ENCODE results near the gene C1QTNF12.
"Not testable (repeated sequence)": the region's sequence is repeated elsewhere in the genome, so short reads cannot be mapped to it uniquely, and the experiment has no call there.

Gene C1QTNF12

GRCh38 chr1:1259951-1260600 lies 13.6 kb upstream of the C1QTNF12 start:
- DNase-seq (ENCODE audit: low read depth in 2 of 3, low spot score in 2 of 3): no peak

GRCh38 chr1:1259540-1259939 lies 13.0 kb upstream of the C1QTNF12 start:
- DNase-seq (ENCODE audit: low read depth in 2 of 3, low spot score in 2 of 3): no peak

- no peak for DNase-seq (ENCODE audit: low read depth in 2 of 3, low spot score in 2 of 3)
These were observed 12.6 kb upstream of the C1QTNF12 start for GRCh38 chr1:1259119-1259488.

GRCh38 chr1:1256956-1257871 lies 10.7 kb upstream of the C1QTNF12 start:
- no peak for DNase-seq (ENCODE audit: low read depth in 2 of 3, low spot score in 2 of 3)

GRCh38 chr1:1255611-1256010 lies 9.1 kb upstream of the C1QTNF12 start:
- DNase-seq (ENCODE audit: low read depth in 2 of 3, low spot score in 2 of 3): no peak

DNA sequence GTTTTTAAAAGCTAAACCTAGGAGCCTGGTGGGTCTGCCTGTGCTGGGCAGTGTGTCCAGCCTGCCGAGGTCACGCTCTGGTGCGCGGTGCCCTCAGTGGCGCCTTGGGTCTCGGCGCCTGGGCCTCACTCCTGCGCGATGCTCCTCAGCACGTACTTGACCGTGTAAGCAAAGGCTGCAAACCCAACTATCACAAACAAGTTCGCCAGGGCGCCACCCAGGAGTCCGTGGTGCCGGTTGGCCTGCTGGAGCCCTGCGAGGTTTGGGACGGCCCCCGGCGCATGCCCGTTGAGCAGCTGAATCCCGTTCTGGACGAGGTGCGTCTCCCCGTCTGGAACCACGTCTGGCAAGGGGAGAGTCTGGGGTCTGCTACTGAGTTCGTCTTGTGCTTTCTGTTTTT lies 8.6 kb upstream of the C1QTNF12 start:
- no peak for DNase-seq (ENCODE audit: low read depth in 2 of 3, low spot score in 2 of 3)

GRCh38 chr1:1254667-1254998 lies 8.1 kb upstream of the C1QTNF12 start:
- no peak for DNase-seq (ENCODE audit: low read depth in 2 of 3, low spot score in 2 of 3)

- no peak for DNase-seq (ENCODE audit: low read depth in 2 of 3, low spot score in 2 of 3)
These were observed 7.6 kb upstream of the C1QTNF12 start for GRCh38 chr1:1253972-1254666.

DNA sequence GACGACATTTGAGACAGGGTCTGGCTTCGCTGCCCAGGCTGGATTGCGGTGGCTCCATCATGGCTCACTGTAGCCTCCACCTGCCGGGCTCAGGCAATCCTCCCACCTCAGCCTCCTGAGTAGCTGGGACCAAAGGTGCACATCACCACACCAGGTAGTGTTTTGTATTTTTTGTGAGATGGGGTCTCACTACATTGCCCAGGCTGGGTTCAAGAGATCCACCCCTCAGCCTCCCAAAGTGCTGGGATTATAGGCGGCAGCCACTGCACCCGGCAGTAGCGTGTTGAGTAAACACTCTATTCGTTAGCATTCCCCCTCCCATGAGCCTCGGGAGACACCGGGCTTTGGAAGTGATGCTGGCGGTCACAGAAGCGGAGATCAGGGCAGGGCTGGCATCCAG lies 6.8 kb upstream of the C1QTNF12 start:
- DNase-seq (ENCODE audit: low read depth in 2 of 3, low spot score in 2 of 3): no peak

DNA sequence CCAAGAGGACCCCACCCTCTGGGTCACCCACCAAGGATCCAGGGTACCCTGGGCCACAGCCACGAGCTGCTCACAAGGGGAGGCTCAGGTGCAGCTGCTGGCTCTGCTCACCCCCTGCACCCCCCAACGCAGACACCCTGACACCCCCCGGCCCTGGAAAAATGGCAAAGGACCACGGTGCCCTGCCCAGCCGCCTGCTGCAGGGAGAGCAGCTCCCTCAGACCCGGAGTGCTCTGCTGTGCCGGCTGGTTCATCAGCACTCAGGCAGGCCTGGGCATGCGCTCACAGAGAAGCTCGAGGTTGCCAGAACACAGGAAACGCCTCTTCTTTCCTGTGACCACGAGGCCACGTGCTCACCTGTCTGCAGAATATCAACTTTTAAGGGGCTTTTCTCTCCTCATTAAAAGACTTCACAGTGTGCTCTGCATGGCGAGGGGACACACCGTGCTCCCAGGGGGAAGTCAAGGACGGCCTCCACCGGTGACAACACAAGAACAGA lies 4.3 kb upstream of the C1QTNF12 start:
- DNase-seq (ENCODE audit: low read depth in 2 of 3, low spot score in 2 of 3): peak in 1 of 3 experiments; percentile 52

- DNase-seq (ENCODE audit: low read depth in 2 of 3, low spot score in 2 of 3): not testable (repeated sequence)
These were observed 1.7 kb upstream of the C1QTNF12 start for GRCh38 chr1:1248009-1248913.

DNA sequence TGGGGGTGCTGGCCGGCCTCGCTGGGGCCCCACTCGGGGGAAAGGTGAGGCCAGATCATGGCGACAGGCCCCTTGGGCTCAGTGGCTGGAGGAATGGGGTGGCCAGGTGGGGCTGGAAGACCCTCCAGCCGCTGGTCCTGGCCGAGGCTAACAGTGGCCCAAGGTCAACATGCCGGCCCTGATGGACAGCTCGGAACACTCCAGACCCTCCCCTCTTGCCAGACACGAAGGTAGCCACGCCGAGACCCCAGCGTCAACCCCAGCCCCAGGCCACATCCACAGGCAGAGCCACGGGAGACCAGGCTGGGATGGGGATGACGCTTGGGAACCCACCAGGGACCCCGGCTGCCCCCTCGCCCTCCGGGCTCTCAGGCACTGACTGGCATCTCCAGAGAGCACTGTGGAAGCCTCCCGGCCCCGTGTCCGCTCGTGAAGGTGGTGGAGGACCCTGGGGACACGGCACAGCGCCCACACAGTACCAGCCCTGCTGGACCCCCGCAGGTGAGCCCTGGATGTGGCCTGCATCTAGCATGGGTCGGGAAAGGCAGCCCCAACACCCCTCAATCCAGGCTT lies 905 bp upstream of the C1QTNF12 start:
- no peak for DNase-seq (ENCODE audit: low read depth in 2 of 3, low spot score in 2 of 3)

- no peak for DNase-seq (ENCODE audit: low read depth in 2 of 3, low spot score in 2 of 3)
These were observed 525 bp downstream of the C1QTNF12 start for GRCh38 chr1:1245817-1246576.

GRCh38 chr1:1245178-1245816 lies 1.2 kb downstream of the C1QTNF12 start:
- no peak for DNase-seq (ENCODE audit: low read depth in 2 of 3, low spot score in 2 of 3)

- DNase-seq (ENCODE audit: low read depth in 2 of 3, low spot score in 2 of 3): no peak
These were observed 2.2 kb downstream of the C1QTNF12 start for GRCh38 chr1:1244192-1244811.

- no peak for DNase-seq (ENCODE audit: low read depth in 2 of 3, low spot score in 2 of 3)
These were observed 2.7 kb downstream of the C1QTNF12 start for GRCh38 chr1:1243807-1244191.

DNA sequence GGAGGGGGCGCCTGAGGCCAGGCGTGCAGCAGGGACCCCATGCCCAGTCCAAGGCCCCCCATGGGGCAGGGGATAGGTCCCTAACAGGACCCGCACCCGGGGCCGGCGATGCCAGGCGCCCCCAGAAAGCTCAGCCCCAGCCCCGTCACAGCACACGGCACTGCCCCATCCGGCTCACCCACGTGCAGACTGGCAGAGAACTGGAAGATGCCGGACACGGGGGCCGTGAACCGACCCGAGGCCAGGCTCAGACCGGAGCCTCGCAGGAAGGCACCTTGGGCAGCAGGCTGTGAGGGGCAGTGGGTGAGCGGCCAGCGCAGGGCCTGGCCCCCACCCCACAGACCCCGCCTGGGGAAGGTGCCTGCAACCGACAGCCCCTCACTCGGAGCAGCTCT lies 3.3 kb downstream of the C1QTNF12 start:
- no peak for DNase-seq (ENCODE audit: low read depth in 2 of 3, low spot score in 2 of 3)

DNA sequence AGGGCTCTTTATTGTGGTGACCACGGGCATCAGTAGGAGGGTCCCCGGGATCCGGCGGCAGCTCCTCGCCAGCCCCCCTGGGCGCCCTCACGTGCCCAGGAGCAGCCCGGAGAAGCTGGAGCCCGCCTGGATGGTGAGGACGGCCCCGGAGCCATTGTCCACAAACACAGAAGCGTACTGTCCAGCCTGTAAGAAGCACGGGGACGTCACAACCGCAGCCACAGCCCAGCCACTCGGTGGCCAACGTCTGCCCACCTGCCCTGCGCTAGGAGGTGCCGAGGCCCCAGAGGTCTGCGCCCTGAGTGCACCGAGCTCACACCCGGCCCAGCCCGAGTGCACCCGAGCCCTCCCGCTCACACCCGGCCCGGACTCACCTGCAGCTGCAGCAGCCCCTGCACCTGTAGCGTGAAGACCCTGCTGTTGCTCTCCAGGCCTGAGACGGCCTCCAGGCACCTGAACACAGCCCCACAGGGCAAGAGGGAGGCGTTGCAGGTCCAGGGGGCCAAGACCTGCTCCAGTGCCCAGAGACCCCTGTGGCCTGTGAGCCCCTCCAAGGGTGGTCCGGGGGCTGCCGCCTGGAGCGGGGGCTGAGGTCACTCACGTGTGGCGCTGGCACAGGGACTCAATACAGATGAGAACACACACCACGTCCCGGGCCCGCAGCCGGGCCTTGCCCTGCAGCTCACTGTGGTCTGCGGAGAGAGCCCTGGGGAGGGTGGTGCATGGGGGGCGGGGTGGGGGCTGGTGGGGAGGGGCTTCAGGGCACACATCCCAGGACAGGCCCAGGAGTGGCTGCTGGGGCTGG lies 3.9 kb downstream of the C1QTNF12 start:
- no peak for DNase-seq (ENCODE audit: low read depth in 2 of 3, low spot score in 2 of 3)

Data from activated CD8-positive, alpha-beta memory T cell treated with anti-CD3 and anti-CD28 coated beads for 48 hours (primary cell).